Measurements from ENCODE around the gene DOHH. TPM values are rescaled to one million over a fixed set of nuclear protein-coding genes. Genes with fewer than 3 reads are reported as not detected.

DOHH gene
- total RNA-seq, 4 donors from 2014 or later: 15.3 to 59.5 (median 42.8) TPM

- Histone ChIP-seq H3K9me3 (no peaks in the 10 kb centered on the region), H3K36me3 (no peaks in the 10 kb centered on the region), H3K4me3 (no peak overlapping the region), H3K4me1 (no peaks in the 10 kb centered on the region), H3K27me3 (peaks cover 40 to 60% (median 46%) of the 10 kb centered on the region in 3 donors), H3K27ac (no peak overlapping the region)
- intact Hi-C loops (cut with DNase I; ENCODE audit: low total_unique reads): no loop called here
- DNase-seq: no peak
- TF ChIP-seq CTCF (IDR thresholded peaks at IDR 0.05 in 4 of 5, conservative IDR thresholded peaks at IDR 0.05 in 1 of 5) (no peak), POLR2A (IDR thresholded peaks at IDR 0.05) (no peak)
- ATAC-seq: peak in 1 of 2 donors; percentile 14
- in situ Hi-C loops (cut with MboI; ENCODE audit: low sequenced_read_pairs in 4 of 4): loop anchor here in 2 of 4 donors (10.0 kb wide), 1 partner anchor 155 kb away; no protein-coding TSS in a partner anchor
Observed at GRCh38 chr19:3479177-3479833, 21.2 kb downstream of the DOHH start.

- DNase-seq (no peak), ATAC-seq (no peak)
- Histone ChIP-seq H3K27me3 (peaks cover 34 to 54% (median 44%) of the 10 kb centered on the region in 3 donors), H3K4me1 (no peaks in the 10 kb centered on the region), H3K4me3 (no peak overlapping the region), H3K36me3 (no peaks in the 10 kb centered on the region), H3K27ac (no peak overlapping the region), H3K9me3 (no peaks in the 10 kb centered on the region)
- no peak for TF ChIP-seq CTCF (IDR thresholded peaks at IDR 0.05 in 4 of 5, conservative IDR thresholded peaks at IDR 0.05 in 1 of 5)
- no peak for TF ChIP-seq POLR2A (IDR thresholded peaks at IDR 0.05)
- in situ Hi-C loops (cut with MboI; ENCODE audit: low sequenced_read_pairs in 4 of 4): loop anchor here in 2 of 4 donors (10.0 kb wide), 1 partner anchor 154 kb away; no protein-coding TSS in a partner anchor
- intact Hi-C loops (cut with DNase I; ENCODE audit: low total_unique reads): no loop called here
Observed at GRCh38 chr19:3478409-3479176, 21.9 kb downstream of the DOHH start.

- no peak for DNase-seq
- no peak for TF ChIP-seq POLR2A (IDR thresholded peaks at IDR 0.05)
- TF ChIP-seq CTCF (IDR thresholded peaks at IDR 0.05 in 4 of 5, conservative IDR thresholded peaks at IDR 0.05 in 1 of 5): no peak
- H3K4me3 ChIP-seq: no peak overlapping the region
- H3K27ac ChIP-seq: no peak overlapping the region
- in situ Hi-C loops (cut with MboI; ENCODE audit: low sequenced_read_pairs in 4 of 4) (loop anchor here in 2 of 4 donors (10.0 kb wide), 1 partner anchor 153 kb away; no protein-coding TSS in a partner anchor), intact Hi-C loops (cut with DNase I; ENCODE audit: low total_unique reads) (no loop called here)
- H3K27me3 ChIP-seq: peaks cover 34 to 47% (median 38%) of the 10 kb centered on the region in 3 donors
- no peaks in the 10 kb centered on the region for H3K4me1 ChIP-seq
- no peak for ATAC-seq
- no peaks in the 10 kb centered on the region for H3K9me3 ChIP-seq
- no peaks in the 10 kb centered on the region for H3K36me3 ChIP-seq
Observed at GRCh38 chr19:3477951-3478350, 22.5 kb downstream of the DOHH start.

GRCh38 chr19:3477506-3477905 is 23.0 kb downstream of the DOHH start:
- Histone ChIP-seq H3K27ac (no peak overlapping the region), H3K36me3 (no peaks in the 10 kb centered on the region), H3K9me3 (no peaks in the 10 kb centered on the region), H3K4me3 (no peak overlapping the region), H3K27me3 (peaks cover 32 to 43% (median 33%) of the 10 kb centered on the region in 3 donors), H3K4me1 (no peaks in the 10 kb centered on the region)
- ATAC-seq: no peak
- in situ Hi-C loops (cut with MboI; ENCODE audit: low sequenced_read_pairs in 4 of 4): loop anchor here in 2 of 4 donors (10.0 kb wide), 1 partner anchor 153 kb away; no protein-coding TSS in a partner anchor
- intact Hi-C loops (cut with DNase I; ENCODE audit: low total_unique reads): no loop called here
- DNase-seq: no peak
- TF ChIP-seq POLR2A (IDR thresholded peaks at IDR 0.05): no peak
- no peak for TF ChIP-seq CTCF (IDR thresholded peaks at IDR 0.05 in 4 of 5, conservative IDR thresholded peaks at IDR 0.05 in 1 of 5)

Data from gastrocnemius medialis (tissue), 4 donors.